NAMALWA (cell line): Measurements from ENCODE around the gene KDM7A.
A peak's percentile ranks its signal among the peaks of the same experiment; 100 is the strongest.

Source experiments
- DNase-seq: peaks from one replicate; pipeline ENCODE4 v3.0.0-alpha.2; 2015; ENCODE audit warnings: low spot score

KDM7A gene

DNA sequence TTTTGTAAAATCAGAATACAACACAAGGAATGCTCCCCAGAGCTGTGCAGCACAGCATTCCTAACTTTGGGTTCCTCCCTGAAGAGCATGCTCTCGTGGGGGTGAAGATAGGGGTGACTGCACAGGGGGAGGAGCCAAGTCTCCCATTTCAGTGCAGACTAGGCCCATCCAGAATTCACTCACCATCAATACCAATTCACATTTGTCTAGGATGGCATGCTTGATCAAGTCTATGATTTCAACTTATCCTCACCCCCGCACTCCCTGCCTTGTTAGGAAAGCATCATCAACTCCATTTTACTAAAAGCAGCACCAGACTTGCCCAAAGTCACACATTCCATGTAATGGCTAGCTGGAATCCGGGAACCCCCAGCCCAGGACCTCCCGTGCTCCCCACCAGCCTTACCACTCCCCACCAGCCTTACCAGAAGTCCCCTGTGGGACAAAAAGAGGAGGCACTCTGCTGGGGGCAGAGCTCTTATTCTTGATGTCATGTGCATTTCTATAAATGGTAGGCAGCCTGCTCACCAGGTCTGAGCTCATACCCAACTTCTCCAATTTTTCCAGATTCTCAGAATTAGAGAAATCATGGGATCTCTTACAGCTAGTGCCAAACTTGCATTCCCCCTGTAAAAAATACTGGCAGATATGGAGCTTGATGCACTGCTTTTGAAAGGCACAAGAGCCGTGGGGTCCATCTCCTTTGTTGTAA, 120.2 kb downstream of the KDM7A start:
- DNase-seq, result no peak

DNA sequence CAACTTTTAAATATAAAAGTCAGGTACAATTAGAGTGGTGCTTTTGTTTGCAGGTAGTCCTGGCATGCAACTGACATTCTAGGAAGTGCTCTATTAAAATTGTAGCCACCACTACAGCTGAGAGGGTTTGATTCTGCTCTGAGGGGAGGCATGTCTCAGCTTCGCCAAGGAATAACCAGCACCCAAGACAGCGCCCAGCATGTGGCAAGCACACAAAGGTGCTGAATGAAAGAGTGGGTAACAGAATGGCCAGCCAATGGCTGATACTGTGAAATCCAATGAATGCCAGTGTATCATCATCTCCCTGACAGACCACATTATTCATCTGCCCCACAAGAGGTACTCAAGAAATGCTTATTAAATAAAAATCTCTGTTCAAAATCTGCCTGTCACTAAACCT, 121.0 kb downstream of the KDM7A start:
- no peak for DNase-seq

DNA sequence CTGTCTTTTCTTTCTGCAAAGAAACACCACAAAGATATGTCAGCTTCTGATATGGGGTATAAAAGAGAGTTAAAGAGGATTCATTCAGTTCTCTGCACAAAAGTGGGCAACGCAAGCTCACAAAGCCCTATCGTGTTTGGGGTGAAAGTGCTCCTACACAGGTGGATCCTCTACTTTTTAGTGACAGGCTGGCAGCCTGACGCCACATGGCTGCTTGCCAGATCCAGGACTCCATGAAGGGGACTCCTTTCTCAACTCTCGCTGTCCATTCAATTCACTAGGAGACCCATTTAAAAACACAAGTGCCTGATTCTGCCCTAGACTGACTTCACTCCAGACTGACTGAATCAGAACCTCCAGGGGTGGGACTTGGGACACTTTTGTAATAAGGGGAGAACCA, 122.0 kb downstream of the KDM7A start:
- no peak for DNase-seq

DNA sequence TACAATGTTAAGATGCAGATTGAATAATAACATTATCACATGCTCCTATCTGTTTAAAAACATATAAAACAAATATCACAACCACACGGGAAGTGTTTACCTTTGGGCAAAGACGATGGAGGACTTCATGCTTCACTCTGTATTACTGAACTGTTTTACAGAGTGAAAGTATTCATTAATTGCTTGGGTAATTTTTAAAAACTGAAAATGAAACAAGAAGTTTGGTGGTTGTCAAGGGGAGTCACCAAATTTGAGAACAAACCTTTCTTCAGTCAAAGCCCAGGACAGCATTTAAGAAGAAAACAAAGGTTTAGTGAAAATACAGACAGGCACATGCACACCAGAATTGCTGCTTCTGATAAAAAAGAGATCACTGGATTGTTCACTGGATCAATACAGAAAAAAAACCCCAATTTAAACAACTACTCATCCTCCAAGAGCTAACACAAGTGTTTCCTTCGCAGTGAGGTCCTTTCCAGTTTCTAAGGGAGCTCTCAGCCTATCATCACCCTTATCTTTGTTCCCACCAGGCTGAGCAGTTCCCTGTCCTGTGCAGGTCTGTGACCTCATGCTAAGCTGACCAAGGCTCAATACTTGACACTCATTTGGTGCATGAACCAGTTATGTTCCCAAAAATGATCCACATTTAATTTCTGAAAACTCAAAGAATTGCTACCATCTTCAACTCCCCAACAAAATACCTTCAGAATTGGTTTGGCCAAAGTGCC, 122.8 kb downstream of the KDM7A start:
- peak; percentile 29 for DNase-seq

DNA sequence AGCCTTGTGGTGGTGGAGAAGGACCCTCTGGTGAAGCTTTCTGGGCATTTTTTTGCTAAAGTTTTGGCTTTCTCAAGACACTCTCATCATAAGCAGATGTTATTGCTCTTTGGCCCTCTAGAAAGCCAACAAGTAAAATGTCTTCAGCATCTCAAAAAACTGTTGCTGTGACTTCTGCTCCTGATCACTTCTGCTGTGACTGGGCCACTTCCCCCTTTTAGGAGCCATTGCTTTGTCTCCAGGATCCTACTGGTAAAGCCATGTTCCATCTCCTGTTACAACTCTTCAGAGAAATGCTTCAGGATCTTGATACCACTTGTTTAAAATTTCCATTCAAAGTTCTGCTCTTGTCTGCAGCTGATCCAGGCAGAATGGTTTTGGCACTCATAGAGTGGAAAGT, 125.0 kb downstream of the KDM7A start:
- no peak for DNase-seq

DNA sequence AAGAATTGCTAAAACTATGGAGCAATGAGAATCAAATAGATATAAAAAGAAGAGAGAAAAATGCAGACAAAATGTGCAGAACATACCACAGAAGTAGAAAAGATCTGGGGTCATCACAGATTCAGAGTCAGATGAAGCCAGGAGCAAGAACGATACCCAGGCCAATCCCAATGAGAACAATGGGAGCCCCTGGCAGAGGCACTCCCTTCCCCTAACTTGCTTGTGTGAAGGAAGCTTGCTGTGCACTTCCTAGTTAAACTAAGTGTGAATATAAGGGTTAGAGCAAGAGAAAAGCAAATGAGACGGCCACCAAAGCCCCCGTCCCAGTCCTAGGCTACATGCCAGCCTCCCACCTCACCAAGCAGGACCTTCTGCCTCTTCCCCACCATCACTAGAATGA, 126.7 kb downstream of the KDM7A start:
- no peak for DNase-seq

DNA sequence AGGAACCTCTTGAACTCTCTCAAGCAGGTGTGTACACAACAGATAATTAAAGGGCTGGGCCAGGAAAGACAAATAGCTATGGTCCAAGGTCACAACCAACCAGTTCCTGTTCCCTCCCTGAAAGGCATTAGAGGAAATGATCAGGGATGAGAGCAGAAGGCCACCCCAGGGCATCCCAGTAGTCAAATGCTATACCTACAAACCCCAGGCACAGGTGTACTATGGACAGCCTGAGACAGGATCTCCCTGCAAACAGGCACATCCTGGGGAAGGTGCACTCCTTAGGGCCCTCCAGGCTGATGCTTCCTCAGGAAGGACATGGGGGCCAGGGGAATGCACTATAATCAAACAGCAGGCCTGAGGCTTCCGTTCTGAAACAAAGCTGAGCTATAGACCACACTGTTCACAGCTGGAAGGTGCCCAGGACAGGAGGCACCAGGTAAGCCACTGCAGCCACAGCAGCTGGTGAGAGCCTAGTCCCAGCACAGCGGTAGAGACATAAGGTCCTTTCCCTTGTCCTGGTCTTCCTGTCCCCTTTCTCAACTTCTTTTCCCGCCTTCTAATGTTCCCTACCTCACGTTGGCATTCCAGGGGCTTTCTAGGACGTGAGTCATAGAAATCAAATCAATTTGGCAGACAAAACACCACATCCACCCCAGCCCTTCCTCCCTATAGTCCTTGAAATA, 127.3 kb downstream of the KDM7A start:
- DNase-seq, result no peak

DNA sequence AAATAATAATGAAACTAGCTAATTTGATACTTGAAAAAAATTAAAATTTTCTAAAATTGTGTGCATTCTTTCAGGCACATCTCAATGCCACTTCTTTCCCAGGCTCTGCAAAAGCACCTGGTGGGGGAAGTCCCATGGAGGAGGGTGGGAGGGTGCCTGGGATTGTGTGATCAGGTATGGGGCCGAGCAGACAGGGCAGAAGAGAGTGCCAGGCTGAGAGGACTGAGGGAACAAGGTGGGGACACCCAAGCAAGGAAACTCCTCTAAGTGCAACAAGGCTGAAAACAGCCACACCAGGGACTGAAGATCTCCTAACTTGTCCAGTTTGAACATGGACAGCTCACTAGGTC, 127.8 kb downstream of the KDM7A start:
- DNase-seq, result no peak

DNA sequence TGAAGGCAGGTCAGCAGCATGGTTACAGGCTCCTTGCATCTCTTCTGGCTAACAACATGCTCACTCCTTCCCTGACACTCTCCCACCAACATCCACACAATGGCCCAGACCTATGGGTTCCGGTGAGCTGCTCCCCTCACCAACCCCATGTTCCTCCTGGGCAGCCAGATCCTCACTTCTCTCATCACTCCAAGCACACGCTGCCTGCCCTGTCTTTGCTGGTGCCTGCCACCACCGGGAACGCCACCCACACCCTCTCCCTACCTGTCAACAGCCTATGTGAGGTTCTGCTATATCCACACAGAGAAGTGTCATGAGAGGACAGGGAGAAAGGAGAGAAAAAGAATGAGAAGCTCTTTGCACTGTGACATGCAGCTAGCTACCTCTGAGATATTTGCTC, 128.6 kb downstream of the KDM7A start:
- no peak for DNase-seq

DNA sequence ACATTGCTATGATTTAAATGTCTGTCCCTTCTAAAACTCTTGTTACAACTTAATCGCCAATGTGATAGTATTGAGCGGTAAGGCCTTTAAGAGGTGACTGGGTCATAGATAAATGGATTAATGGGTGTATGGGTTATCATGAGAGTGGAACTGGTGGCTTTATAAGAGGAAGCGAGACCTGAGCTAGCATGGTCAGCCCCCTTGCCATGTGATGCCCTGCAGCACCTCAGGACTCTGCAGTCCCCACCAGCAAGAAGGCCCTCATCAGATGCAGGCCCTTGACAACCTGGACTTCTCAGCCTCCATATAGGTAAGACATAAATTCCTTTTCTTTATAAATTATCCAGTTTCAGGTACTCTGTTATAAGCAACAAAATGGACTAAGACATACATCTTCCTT, 129.6 kb downstream of the KDM7A start:
- DNase-seq, result no peak

DNA sequence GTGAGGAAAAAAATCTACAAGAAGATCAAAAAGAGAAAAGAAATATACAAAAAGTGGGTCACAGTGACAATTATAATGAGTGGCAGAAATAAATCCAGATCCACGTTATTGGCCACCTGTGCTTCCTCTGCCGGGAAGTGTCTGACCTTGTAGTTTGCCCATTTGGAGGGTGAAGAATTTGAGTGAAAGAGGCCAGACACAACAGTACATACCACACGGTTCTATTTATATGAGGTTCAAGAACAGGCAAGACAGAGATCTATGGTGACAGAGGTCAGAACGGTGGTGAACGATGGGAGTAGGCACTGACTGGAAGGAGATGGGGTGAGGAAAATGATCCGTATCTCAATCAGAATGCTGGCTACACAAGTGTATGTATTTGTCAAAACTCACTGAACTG, 131.1 kb downstream of the KDM7A start:
- DNase-seq, result no peak

DNA sequence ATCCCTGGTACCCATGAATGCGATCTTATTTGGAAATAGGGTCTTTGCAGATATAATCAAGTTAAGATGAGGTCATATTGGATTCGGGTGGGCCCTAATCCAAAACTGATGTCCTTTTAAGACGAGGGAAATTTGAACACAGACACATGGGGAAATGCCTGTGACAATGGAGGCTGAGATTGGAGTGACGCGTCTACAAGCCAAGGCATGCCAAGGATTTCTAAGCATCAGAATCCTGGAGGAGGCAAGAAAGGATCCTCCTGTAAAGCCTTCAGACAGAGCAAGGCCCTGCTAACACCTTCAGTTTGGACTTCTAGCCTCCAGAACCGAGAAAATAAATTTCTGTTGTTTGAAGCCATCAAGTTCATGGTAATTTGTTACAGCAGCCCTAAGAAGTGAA, 132.5 kb downstream of the KDM7A start:
- no peak for DNase-seq

DNA sequence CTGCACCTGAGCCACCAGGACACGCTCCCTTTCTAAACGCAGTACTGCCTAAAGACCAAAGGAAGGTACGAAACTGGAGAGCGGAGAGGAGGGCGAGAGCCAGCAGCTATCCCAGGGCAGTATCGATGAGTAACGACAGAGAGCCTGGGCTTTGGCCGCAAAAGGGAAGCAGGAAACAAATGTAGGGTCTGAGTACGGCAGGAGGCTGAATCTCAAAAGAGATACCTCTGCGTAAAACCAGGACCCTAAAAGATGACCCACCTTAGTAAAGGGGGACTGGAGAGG, 134.5 kb downstream of the KDM7A start:
- no peak for DNase-seq

DNA sequence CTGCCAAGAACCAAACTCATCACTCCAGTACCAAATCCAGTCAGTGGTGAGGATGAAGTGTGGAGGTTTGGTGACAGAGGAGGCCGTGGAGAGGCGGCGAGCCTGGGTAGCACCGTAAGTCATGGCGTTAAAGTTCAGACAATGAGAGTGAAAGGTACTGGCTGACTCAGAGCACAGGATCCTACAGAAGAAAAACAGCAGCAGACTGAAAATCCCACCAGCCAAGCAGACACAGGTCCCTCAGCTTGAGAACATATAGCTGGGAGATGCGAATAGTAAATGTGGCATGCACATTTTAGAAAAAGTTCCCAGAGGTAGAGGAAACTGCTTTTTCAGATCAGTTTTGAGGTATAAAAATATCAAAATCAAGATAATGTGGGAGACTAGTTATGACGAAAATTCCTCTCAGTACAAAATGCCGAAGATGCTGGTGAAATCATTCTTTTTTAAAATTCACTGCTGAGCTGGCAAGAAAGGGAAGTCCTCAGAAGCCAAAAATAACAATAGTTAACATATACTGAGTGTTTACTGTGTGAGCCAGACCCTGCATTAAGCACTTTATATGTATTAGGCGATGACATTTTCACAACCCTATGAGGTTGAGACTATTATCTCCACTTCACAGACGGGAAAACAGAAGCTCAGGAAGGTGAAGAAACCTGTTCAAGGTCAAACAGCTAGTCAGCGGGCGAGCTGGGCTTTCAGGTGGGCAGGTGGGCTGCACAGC, 135.0 kb downstream of the KDM7A start:
- DNase-seq, result no peak

DNA sequence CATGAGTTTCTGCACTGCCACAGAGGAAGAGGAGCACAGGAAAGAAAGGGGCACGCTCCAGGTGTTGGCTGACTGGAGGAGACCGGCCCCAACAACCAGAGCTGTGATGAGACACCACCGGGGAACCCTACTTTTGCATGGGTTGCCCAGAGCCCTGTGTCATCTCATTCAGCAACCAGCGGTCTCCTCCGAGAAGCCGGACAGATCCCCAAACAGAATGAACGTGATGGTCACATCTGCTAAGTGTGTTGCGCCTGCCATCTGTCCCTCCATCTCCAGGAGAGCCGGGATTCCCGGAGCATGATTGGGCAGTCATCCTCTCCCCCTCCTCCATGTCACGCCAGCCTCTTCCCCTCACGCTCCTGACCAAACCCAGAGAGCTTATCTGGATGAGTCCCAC, 136.9 kb downstream of the KDM7A start:
- no peak for DNase-seq

DNA sequence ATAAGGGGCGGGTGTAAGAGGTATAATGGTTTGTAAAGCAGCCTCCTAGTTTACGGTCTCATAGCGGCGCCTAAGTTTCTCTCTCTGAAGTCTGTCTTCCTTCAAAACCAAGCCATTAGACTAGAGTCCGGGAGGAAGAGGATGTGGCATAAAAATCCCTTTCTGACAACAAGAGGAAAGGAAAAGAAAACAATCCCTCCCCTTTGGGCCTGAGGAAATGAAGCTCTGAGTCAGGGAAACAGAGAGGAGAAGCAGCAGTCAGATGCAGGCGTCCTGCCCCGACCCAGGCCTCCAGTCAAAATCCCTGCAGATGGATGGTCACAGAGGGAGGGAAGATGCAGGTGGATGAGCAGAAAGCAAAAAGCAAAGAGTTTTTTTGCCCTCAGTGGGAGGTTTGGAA, 137.7 kb downstream of the KDM7A start:
- DNase-seq, result no peak

DNA sequence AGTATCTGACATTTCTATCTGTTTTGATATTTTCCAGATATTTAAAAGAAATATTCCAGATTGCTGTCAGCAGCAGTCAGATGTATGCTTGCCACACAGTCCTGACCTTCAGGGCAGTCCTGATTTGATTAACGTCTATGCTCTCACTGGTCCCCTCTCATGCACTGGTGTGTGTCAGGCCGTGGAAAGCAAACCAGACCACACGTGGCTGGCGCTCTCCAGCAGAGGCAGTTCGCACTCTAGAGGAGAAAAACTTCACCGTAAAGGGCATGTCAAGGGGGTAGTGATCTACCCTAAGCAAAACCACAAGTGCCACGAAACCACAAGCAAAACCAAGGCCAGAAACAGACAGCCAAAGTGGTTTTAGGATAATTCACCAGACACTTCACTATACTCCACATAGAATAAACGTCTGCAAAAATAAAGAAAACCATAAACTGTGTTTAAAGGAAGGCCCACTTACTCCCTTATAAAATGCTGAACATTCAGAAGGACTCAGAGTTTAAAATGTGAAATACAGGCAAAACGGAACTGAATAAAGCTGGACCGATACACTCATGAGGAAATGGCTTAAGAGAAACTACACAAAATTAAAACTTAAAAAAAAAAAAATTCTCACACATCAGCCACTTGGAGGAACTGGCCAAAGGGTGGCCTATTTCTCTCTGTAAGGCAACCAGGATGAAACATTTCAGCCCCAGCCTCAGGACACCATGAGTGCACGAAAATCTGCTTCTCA, 140.4 kb downstream of the KDM7A start:
- peak; percentile 22 for DNase-seq

DNA sequence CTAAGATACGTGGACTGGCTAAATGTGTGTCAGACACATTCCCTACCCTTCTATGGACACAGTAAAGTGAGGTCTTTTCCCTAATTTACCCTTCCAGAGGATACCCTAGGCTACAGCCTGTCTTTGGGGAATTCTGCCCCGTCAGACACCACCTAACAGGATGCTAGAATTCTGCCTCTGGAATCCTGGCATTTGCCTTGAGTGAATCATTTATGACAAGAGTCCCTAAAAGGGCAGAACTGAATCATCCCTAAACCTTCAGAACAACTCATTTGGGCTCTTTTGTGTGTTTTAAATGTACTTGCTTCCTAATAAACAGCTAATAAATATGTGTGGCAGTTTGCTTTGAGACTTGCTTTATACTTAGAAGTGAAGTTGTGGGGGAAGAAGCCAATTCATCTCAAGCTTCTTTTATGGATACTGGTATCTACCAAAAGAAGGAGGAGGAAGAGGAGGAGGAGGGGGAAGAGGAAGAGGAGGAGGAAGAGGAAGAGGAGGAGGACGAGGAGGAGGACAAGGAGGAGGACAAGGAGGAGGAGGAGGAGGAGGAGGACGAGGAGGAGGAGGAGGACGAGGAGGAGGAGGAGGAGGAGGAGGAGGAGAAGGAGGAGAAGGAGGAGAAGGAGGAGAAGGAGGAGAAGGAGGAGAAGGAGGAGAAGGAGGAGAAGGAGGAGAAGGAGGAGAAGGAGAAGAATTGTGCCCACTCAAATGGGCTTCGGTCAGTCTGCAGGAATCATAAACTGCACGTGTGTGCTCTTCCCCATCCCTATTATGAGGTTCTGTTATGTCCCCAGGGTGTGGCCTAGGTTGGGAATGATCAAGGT, 141.2 kb downstream of the KDM7A start:
- no peak for DNase-seq
